Measurements from ENCODE around the gene TMEM135.
A peak's percentile ranks its signal among the peaks of the same experiment; 100 is the strongest.
"Not testable (repeated sequence)": the region's sequence is repeated elsewhere in the genome, so short reads cannot be mapped to it uniquely, and the experiment has no call there.

TMEM135 gene

DNA sequence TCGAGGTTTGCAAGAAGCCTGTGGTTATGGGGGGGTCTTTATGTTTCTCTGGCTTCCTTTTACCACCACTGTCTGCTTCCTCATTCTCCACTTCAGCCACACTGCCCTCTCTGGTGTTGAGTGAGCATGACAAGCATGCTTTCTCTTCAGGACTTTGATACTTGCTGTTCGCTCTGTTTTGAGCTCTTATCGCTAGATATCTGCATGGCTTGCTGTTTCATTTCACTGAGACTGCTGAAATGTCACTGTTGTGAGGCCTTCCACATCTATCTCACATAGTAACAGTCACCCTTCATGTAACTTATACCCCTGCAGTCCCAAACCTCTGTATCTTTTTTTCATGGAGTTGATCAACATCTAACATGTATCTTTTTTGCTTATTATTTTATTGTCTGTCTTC, 59.8 kb downstream of the TMEM135 start:
- DNase-seq (ENCODE audit: low read depth) = no peak
- H3K4me3 ChIP-seq (ENCODE audit: low read depth, low read length) = no peak overlapping the region
- TF ChIP-seq CTCF (IDR thresholded peaks at IDR 0.05; ENCODE audit: control insufficient read depth, extremely low read depth, insufficient read depth) = peak; percentile 67

GRCh38 chr11:87101956-87102580, 64.3 kb downstream of the TMEM135 start:
- H3K4me3 ChIP-seq (ENCODE audit: low read depth, low read length) = no peak overlapping the region
- DNase-seq (ENCODE audit: low read depth) = no peak
- no peak for TF ChIP-seq CTCF (IDR thresholded peaks at IDR 0.05; ENCODE audit: control insufficient read depth, extremely low read depth, insufficient read depth)

DNA sequence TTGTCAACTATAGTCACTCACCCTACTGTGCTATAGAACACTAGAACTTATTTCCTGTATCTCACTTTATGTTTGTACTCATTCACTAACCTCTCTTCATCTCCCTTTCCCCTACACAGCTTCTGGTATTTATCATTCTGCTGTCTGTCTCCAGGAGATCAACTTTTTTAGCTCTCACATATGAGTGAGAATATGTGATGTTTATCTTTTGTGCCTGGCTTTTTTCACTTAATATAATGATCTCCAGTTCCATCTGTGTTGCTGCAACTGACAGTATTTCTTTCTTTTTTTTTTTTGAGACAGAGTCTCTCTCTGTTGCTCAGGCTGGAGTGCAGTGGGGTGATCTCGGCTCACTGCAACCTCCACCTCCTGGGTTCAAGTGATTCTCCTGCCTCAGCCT, 68.1 kb downstream of the TMEM135 start:
- DNase-seq (ENCODE audit: low read depth); H3K4me3 ChIP-seq (ENCODE audit: low read depth, low read length): not testable (repeated sequence)

DNA sequence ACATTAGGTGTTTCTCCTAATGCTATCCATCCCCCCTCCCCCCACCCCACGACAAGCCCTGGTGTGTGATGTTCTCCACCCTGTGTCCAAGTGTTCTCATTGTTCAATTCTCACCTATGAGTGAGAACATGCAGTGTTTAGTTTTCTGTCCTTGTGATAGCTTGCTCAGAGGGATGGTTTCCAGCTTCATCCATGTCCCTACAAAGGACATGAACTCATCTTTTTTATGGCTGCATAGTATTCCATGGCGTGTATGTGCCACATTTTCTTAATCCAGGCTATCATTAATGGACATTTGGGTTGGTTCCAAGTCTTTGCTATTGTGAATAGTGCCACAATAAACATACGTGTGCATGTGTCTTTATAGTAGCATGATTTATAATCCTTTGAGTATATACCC, 69.6 kb downstream of the TMEM135 start:
- DNase-seq (ENCODE audit: low read depth); H3K4me3 ChIP-seq (ENCODE audit: low read depth, low read length): not testable (repeated sequence)

DNA sequence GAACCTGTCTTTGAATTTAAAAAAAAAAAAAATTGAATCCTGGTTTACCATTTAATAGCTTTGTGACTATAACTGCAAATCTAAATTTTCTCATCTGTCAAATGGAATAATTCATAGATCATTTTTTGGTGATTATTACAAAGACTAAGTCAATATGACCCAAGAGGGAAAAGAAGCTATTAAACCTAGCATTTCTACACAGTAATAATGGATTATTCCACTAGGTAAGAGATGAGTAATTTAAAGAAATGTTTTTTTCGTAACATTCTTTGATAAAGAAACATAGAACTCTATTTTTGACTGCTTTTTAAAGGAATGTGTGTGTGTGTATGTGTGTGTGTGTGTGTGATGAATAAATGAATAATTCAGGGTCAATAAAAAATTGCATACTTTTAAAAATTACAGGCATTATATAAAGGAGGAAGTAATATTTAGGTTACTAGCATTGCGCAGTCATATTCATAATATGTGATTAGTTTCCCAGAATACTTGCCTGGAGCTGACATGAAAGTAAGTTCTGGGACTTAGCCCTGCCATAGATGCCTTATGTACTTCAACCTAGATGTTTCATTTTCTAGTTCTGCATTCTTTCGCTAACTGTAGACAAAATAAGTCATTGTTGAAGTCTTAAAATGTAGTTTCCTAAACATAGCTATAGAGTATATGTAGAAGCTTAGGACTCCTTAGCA, 72.9 kb downstream of the TMEM135 start:
- no peak for TF ChIP-seq CTCF (IDR thresholded peaks at IDR 0.05; ENCODE audit: control insufficient read depth, extremely low read depth, insufficient read depth)
- H3K4me3 ChIP-seq (ENCODE audit: low read depth, low read length) = no peak overlapping the region
- no peak for DNase-seq (ENCODE audit: low read depth)

DNA sequence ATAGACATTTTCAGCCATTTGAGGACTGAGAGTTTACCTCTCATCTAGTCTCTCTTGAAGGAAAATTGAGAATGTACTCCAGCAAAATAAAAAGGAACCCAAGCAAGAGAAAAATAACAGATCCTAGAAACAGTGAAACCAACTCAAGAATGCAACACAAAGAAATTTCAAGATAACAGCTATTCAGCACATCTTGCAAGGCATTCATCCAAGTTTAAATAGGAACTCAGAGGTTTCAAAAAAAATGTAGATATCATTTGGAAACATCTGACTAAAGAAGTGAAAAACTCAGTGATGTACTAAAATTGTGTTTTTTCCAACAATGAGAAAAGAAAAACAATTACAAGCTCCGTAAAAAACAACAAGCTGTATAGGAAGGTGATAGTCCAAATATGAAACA, 76.4 kb downstream of the TMEM135 start:
- TF ChIP-seq CTCF (IDR thresholded peaks at IDR 0.05; ENCODE audit: control insufficient read depth, extremely low read depth, insufficient read depth) = no peak
- H3K4me3 ChIP-seq (ENCODE audit: low read depth, low read length) = no peak overlapping the region
- no peak for DNase-seq (ENCODE audit: low read depth)

GRCh38 chr11:87116185-87116584, 78.5 kb downstream of the TMEM135 start:
- DNase-seq (ENCODE audit: low read depth) = no peak
- TF ChIP-seq CTCF (IDR thresholded peaks at IDR 0.05; ENCODE audit: control insufficient read depth, extremely low read depth, insufficient read depth) = no peak
- no peak overlapping the region for H3K4me3 ChIP-seq (ENCODE audit: low read depth, low read length)

DNA sequence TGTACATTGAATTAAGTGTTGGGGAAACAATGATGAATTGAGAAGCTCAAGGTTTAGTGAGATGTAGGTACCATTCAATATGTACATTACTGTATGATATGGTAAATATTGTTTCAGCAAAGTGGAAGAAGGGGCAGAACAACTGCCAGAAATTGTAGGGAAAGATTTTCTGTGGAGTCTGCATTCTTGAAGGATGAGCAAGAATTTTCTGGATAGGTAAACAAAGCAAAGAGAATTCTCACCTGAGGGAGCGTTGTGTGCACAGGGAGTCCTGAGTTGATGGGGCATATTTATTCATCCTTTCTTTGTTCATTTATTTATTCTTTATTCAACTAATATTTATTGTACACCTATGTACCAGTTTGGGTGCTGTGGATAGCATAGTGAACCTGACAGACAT, 83.2 kb downstream of the TMEM135 start:
- H3K4me3 ChIP-seq (ENCODE audit: low read depth, low read length) = no peak overlapping the region
- DNase-seq (ENCODE audit: low read depth) = peak; percentile 44
- TF ChIP-seq CTCF (IDR thresholded peaks at IDR 0.05; ENCODE audit: control insufficient read depth, extremely low read depth, insufficient read depth) = no peak
